HepG2 (cell line): ENCODE results near the gene CA10. TPM values are rescaled to one million over a fixed set of nuclear protein-coding genes. Genes with fewer than 3 reads are reported as not detected.

Experiments used
- ATAC-seq: fragments of 200-7000 bp; cut with Tn5 transposase; 3 replicates; pipeline ENCODE4 v1.9.1; 2020; ENCODE audit warnings: mild to moderate bottlenecking, moderate library complexity
- BruUV-seq: library from RNA; stranded (reverse); fragments of 400-500 nt; replicated peaks from 2 replicates; lab custom pipeline; 2021; lab: Mats Ljungman, UMichigan
- CTCF ChIA-PET: fragments of 300-600 bp; formaldehyde crosslinking; extraction: SDS; loops from one replicate; lab custom pipeline; 2021; ENCODE audit warnings: low total read pairs, inconsistent platforms, low intra/inter-chr PET ratio; lab: Yijun Ruan, JAX
- POLR2A ChIA-PET: fragments of 350-600 bp; sonication (Branson Sonifier 250); formaldehyde crosslinking; loops from one replicate; lab custom pipeline; 2020; ENCODE audit warnings: antibody characterized with exemption, inconsistent platforms; lab: Yijun Ruan, JAX
- DNase-seq: peaks from one replicate; pipeline ENCODE4 v3.0.0-alpha.2; 2015; ENCODE audit warnings: low spot score
- FAIRE-seq: peaks from 3 replicates; lab custom pipeline; 2011; peaks lifted over from hg19 to GRCh38; lab: Jason Lieb, UNC
- H2AFZ ChIP-seq: one replicate; pipeline ENCODE4 v1.6.1; 2011; ENCODE audit warnings: low read length, inconsistent platforms
- H3K27ac ChIP-seq: fragments of 300-600 bp; 3 replicates; pipeline ENCODE4 v1.8.0; 2011; ENCODE audit warnings: mixed run types, mild to moderate bottlenecking, mixed read lengths, low read length, inconsistent platforms; ENCODE audit not compliant: insufficient read depth; ENCODE audit errors: extremely low read length
- H3K27me3 ChIP-seq, 2 experiments: fragments of 200-600 bp in 1 of 2; 2 replicates in 1 of 2; 3 replicates in 1 of 2; pipeline versions ENCODE4 v1.6.0 to v1.8.0; 2011; ENCODE audit warnings: low read length in 2 of 2, mild to moderate bottlenecking in 2 of 2, moderate library complexity in 2 of 2, inconsistent platforms in 1 of 2; ENCODE audit not compliant: insufficient read depth in 2 of 2, control insufficient read depth in 1 of 2
- H3K36me3 ChIP-seq, 2 experiments: fragments of 200-600 bp in 1 of 2; replicated peaks in 1 of 2; 2 replicates in 1 of 2; 3 replicates in 1 of 2; pipeline versions ENCODE4 v1.5.1 to v1.8.0; 2011; ENCODE audit warnings: low read length in 2 of 2, inconsistent platforms in 1 of 2; ENCODE audit not compliant: insufficient read depth in 2 of 2, control insufficient read depth in 1 of 2
- H3K4me1 ChIP-seq: 2 replicates; pipeline ENCODE4 v1.5.1; 2012; ENCODE audit warnings: low read length, inconsistent platforms; ENCODE audit not compliant: insufficient read depth
- H3K4me2 ChIP-seq: 2 replicates; pipeline ENCODE4 v1.6.0; 2011; ENCODE audit warnings: low read depth, low read length, inconsistent platforms
- H3K4me3 ChIP-seq, 3 experiments: fragments of 200-600 bp in 1 of 3; sonication (generic), shearing (Covaris generic) in 1 of 3; replicated peaks in 1 of 3; 2 replicates each; pipeline ENCODE4 v1.5.1; 2011 to 2016; ENCODE audit warnings: low read length in 3 of 3, inconsistent platforms in 2 of 3, low read depth in 2 of 3, mild to moderate bottlenecking in 2 of 3, control low read depth in 1 of 3, mixed read lengths in 1 of 3; ENCODE audit not compliant: insufficient read depth in 1 of 3
- H3K79me2 ChIP-seq: one replicate; pipeline ENCODE4 v1.6.1; 2011; ENCODE audit warnings: low read length, inconsistent platforms; ENCODE audit not compliant: insufficient read depth
- H3K9ac ChIP-seq: 2 replicates; pipeline ENCODE4 v1.6.0; 2011; ENCODE audit warnings: mild to moderate bottlenecking, low read depth, low read length, inconsistent platforms; ENCODE audit not compliant: insufficient read depth
- H3K9me3 ChIP-seq: 2 replicates; pipeline ENCODE4 v1.5.1; 2012; ENCODE audit warnings: mild to moderate bottlenecking, low read length
- H4K20me1 ChIP-seq: 2 replicates; pipeline ENCODE4 v1.6.0; 2011; ENCODE audit warnings: inconsistent platforms, mild to moderate bottlenecking, low read length, moderate library complexity; ENCODE audit not compliant: insufficient read depth
- ASH2L ChIP-seq: fragments of 300-600, 200-600 bp; sonication (generic); IDR thresholded peaks from 2 replicates; pipeline ENCODE4 v1.7.0; 2017; ENCODE audit warnings: low read depth, mild to moderate bottlenecking, moderate library complexity, mixed read lengths, low read length; ENCODE audit not compliant: insufficient read length
- ATF5 ChIP-seq: sonication (generic); formaldehyde crosslinking; IDR thresholded peaks from 2 replicates; pipeline ENCODE4 v1.4.0; 2020; ENCODE audit warnings: mild to moderate bottlenecking, low read depth, missing genetic modification reagents
- FOXA1 ChIP-seq, 2 experiments: fragments of 450-650 bp in 1 of 2; sonication (generic) in 1 of 2; formaldehyde crosslinking in 1 of 2; IDR thresholded peaks; 2 replicates each; pipeline versions ENCODE4 v1.4.0 to v1.6.1; 2016 to 2020; ENCODE audit warnings: missing genetic modification reagents in 1 of 2
- FOXK2 ChIP-seq: fragments of 450-650 bp; IDR thresholded peaks from 2 replicates; pipeline ENCODE4 v1.6.1; 2016
- JUND ChIP-seq: sonication (generic); formaldehyde crosslinking; IDR thresholded peaks from 2 replicates; pipeline ENCODE4 v1.8.0; 2022; ENCODE audit warnings: mild to moderate bottlenecking, missing genetic modification reagents
- TBL1XR1 ChIP-seq: fragments of 150-350 bp; IDR thresholded peaks from 2 replicates; pipeline ENCODE4 v1.6.1; 2014; ENCODE audit warnings: borderline replicate concordance, low read length; ENCODE audit not compliant: partially characterized antibody
- ZBTB20 ChIP-seq: sonication (generic); formaldehyde crosslinking; IDR thresholded peaks from 2 replicates; pipeline ENCODE4 v1.8.1; 2023; ENCODE audit warnings: missing genetic modification reagents, low read depth, mild to moderate bottlenecking, borderline replicate concordance
- ZNF282 ChIP-seq: fragments of 450-650 bp; IDR thresholded peaks from 2 replicates; pipeline ENCODE4 v1.6.1; 2018; ENCODE audit not compliant: partially characterized antibody
- ZNF501 ChIP-seq: sonication (generic); formaldehyde crosslinking; IDR thresholded peaks from 2 replicates; pipeline ENCODE4 v1.5.1; 2020; ENCODE audit warnings: mild to moderate bottlenecking, moderate library complexity, missing genetic modification reagents
- ZNF552 ChIP-seq: sonication (generic); formaldehyde crosslinking; IDR thresholded peaks from 2 replicates; pipeline ENCODE4 v1.9.0; 2022; ENCODE audit warnings: missing genetic modification reagents, mild to moderate bottlenecking, borderline replicate concordance
- ZNF589 ChIP-seq: sonication (generic); formaldehyde crosslinking; conservative IDR thresholded peaks from 2 replicates; pipeline ENCODE4 v1.8.0; 2022; ENCODE audit warnings: mild to moderate bottlenecking, moderate library complexity, missing genetic modification reagents
- ZNF615 ChIP-seq: sonication (generic); formaldehyde crosslinking; IDR thresholded peaks from 2 replicates; pipeline ENCODE4 v1.5.0; 2020; ENCODE audit warnings: mild to moderate bottlenecking, missing genetic modification reagents, borderline replicate concordance
- ZSCAN25 ChIP-seq: sonication (generic); formaldehyde crosslinking; IDR thresholded peaks from 2 replicates; pipeline ENCODE4 v1.8.0; 2022; ENCODE audit warnings: mild to moderate bottlenecking, missing genetic modification reagents
- WGBS: methylation state at CpG from one replicate; pipeline ENCODE4 v1.1.6; 2017; ENCODE audit warnings: low lambda C conversion rate; 5-methylcytosine and 5-hydroxymethylcytosine counted together
- in situ Hi-C: cut with HindIII; loops from 2 replicates; pipeline ENCODE4 v1.10.0; 2017; ENCODE audit warnings: low pct_unique_long_range_greater_than_20kb; ENCODE audit not compliant: extremely low pct_ligation_motif_present
- intact Hi-C: fragments of 100-400 bp; cut with micrococcal nuclease; formaldehyde crosslinking; loops from one replicate; pipeline ENCODE4 v1.10.0; 2022; ENCODE audit not compliant: unreplicated experiment
- polyA plus RNA-seq, 8 experiments: library from polyadenylated mRNA; depleted of rRNA in 3 of 8; stranded (reverse) in 7 of 8; unstranded in 1 of 8; fragments of >200 nt; fragmentation: Illumina TruSeq in 4 of 8; extraction: Trizol in 4 of 8; gene quantifications; 2 replicates each; pipeline versions ENCODE4 v1.2.1 to v1.2.3, GENCODE V29; 2011 to 2016; ENCODE audit warnings: low read depth in 4 of 8, missing spikeins in 1 of 8, mixed read lengths in 1 of 8; ENCODE audit not compliant: insufficient read depth in 1 of 8
- total RNA-seq, 5 experiments: library from RNA; depleted of rRNA; stranded (reverse); fragments of >200 nt; fragmentation: Illumina TruSeq; extraction: Trizol; gene quantifications; 2 replicates each; pipeline ENCODE4 v1.2.3, GENCODE V29; 2016; ENCODE audit warnings: low read depth in 1 of 5
- TF ChIP-seq, protein P1 (sequence below): IDR thresholded peaks from 2 replicates; pipeline ENCODE4 v1.6.1; 2016; ENCODE audit warnings: missing compliant biosample characterization, missing genetic modification reagents, borderline replicate concordance
- TF ChIP-seq, protein P2 (sequence below): sonication (generic); formaldehyde crosslinking; IDR thresholded peaks from 2 replicates; pipeline ENCODE4 v1.8.0; 2022; ENCODE audit warnings: mild to moderate bottlenecking, missing genetic modification reagents

The CA10 gene
- total and polyA plus RNA-seq, 2 of the 13 experiments (the other 11 are each of a cell fraction or from before 2014, with no cell fraction given) = not detected

GRCh38 chr17:51761105-51761504 is 397.4 kb downstream of the CA10 start:
- no peaks in the 10 kb centered on the region for H3K4me1 ChIP-seq
- no peak overlapping the region for H2AFZ ChIP-seq
- POLR2A ChIA-PET = no interaction called here
- H3K27me3 ChIP-seq = no peaks in the 10 kb centered on the region
- H3K79me2 ChIP-seq = no peaks in the 10 kb centered on the region
- H3K36me3 ChIP-seq = no peaks in the 10 kb centered on the region
- DNase-seq (no peak), FAIRE-seq (no peak)
- no peaks in the 10 kb centered on the region for H4K20me1 ChIP-seq
- CTCF ChIA-PET = no interaction called here
- TF ChIP-seq ATF5 (CRISPR knock-in tag) (no peak), ZNF589 (CRISPR knock-in tag) (no peak), ZNF501 (CRISPR knock-in tag) (no peak), FOXA1 (IDR thresholded peaks at IDR 0.05) (no peak), FOXA1 (CRISPR knock-in tag; IDR thresholded peaks at IDR 0.05) (no peak), ZNF615 (CRISPR knock-in tag) (no peak), FOXK2 (no peak), ASH2L (no peak), JUND (CRISPR knock-in tag) (no peak), ZNF282 (no peak), ZBTB20 (no peak), ZSCAN25 (CRISPR knock-in tag) (no peak), ZNF552 (no peak), TBL1XR1 (no peak)
- TF ChIP-seq, protein P1, sequence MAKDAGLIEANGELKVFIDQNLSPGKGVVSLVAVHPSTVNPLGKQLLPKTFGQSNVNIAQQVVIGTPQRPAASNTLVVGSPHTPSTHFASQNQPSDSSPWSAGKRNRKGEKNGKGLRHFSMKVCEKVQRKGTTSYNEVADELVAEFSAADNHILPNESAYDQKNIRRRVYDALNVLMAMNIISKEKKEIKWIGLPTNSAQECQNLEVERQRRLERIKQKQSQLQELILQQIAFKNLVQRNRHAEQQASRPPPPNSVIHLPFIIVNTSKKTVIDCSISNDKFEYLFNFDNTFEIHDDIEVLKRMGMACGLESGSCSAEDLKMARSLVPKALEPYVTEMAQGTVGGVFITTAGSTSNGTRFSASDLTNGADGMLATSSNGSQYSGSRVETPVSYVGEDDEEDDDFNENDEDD (CRISPR knock-in tag) = no peak
- TF ChIP-seq, protein P2, sequence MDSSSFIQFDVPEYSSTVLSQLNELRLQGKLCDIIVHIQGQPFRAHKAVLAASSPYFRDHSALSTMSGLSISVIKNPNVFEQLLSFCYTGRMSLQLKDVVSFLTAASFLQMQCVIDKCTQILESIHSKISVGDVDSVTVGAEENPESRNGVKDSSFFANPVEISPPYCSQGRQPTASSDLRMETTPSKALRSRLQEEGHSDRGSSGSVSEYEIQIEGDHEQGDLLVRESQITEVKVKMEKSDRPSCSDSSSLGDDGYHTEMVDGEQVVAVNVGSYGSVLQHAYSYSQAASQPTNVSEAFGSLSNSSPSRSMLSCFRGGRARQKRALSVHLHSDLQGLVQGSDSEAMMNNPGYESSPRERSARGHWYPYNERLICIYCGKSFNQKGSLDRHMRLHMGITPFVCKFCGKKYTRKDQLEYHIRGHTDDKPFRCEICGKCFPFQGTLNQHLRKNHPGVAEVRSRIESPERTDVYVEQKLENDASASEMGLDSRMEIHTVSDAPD (CRISPR knock-in tag) = no peak
- TF ChIP-seq, all 625 proteins: peak for 0
- intact Hi-C loops = no loop called here
- Histone ChIP-seq H3K9me3 (no peaks in the 10 kb centered on the region), H3K4me3 (no peak overlapping the region), H3K4me2 (no peak overlapping the region), H3K27ac (no peak overlapping the region), H3K9ac (no peak overlapping the region)
- in situ Hi-C loops = loop anchor here (10.0 kb wide), 1 partner anchor 344 kb away; no protein-coding TSS in a partner anchor
- ATAC-seq = no peak
- no TSS peak for BruUV-seq
- WGBS = 8% methylated on average over 1 of the region's 1 CpG
